Iris pigment epithelial cell (primary cell): ENCODE data around the gene LILRB4.
"Not testable (repeated sequence)": the region's sequence is repeated elsewhere in the genome, so short reads cannot be mapped to it uniquely, and the experiment has no call there.

ENCODE experiments used
- DNase-seq: peaks from one replicate; pipeline ENCODE4 v3.0.0-alpha.2; 2011; ENCODE audit warnings: low read depth

Gene LILRB4

DNA sequence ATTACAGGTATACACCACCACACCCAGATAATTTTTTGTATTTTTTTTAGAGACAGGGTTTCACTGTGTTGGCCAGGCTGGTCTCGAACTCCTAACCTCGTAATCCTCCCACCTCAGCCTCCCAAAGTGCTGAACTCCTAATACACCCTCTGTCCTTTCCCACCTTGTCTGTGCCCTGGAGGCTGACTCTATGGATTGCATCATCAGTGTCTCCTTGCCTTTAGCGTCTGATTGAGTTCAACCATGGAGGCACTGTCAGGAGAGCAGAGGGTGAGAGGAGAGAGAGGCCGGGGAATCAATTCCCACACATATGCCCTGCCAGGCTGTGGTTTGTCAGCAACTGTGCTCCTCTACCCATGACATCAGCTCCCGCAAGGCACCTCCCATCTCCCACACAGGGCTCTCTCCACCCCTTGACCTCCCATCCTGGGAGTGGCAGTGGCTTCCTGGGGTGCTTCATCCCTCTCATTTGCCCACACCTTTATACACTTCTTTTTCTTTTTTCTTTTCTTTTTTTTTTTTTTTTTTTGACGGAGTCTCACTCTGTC lies 12.6 kb upstream of the LILRB4 start:
- no peak for DNase-seq

DNA sequence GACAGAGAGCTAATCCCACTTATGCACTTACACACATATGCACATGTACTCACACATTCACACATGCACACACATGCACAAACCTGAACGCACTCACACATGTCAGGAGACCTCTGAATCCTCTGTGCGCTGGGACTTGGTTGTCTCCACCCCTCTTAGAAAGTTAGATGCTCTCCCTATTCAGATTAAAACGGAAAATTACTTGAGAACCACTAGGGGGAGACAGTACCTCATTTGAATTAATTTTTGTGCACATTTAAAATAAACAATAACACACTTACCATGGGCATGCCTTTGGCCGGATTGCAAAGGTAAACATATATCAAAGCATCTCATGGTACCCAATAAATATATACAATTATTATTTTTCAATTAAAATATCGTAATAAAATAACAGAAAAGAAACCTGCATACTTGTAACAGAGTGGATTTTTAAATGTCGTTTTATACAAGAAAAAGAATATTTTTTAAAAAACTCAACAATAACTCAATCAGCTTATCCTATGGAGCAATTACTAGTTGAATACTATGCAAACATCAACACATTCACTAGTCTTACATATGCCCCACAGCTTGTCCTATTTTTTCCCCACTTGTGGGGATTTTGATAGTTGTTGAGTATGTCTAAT lies 9.5 kb upstream of the LILRB4 start:
- DNase-seq, result peak; percentile 33

DNA sequence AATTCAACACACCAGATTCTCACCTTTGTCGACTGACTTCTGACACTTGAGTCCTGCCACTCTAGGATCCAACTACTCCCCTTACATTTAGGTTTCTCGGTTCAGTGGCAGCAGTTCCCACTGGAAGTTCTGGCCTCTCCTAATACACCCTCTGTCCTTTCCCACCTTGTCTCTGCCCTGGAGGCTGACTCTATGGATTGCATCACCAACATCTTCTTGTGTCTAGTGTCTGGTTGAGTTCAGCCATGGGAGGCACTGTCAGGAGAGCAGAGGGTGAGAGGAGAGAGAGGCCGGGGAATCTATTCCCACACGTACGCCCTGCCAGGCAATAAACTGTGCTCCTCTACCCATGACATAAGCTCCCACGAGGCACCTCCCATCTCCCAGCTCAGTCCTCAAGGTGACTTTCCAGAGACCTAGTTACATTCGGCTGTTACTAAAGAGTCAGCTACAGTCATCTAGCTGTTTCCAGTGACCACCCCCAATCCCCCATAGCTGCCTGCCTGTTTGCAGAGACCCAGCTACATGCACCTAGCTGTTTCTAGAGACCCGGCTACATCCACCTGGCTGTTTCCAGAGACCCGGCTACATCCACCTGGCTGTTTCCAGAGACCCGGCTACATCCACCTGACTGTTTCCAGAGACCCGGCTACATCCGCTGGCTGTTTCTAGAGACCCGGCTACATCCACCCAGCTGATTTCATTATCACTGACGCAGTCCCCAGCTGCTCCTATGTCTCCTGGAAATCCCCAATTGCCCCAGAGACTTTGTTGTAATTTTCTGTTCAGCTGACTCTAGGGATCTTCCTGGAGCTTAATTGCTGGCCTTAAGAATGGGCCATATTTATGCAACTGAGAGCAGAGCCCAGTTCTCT lies 8.1 kb upstream of the LILRB4 start:
- no peak for DNase-seq

GRCh38 chr19:54659300-54659699 lies 3.5 kb upstream of the LILRB4 start:
- no peak for DNase-seq

DNA sequence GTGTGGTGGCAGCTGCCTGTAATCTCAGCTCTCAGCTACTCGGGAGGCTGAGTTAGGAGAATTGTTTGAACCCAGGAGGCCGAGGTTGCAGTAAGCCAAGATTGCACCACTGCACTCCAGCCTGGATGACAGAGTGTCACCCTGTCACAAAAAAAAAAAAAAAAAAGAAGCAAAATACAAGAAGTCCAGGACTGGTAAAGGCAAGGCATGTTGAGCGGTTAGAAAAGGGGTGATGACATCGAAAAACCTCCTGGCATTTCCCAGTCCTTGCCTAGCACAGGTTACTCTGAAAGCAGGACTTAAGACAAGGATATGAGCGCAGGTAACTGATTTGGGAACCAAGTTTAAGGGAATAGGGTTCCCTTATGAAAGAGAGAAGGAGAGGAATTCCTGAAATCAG lies 2.5 kb upstream of the LILRB4 start:
- DNase-seq, result no peak

GRCh38 chr19:54660964-54661363 lies 1.8 kb upstream of the LILRB4 start:
- DNase-seq, result no peak

GRCh38 chr19:54661846-54662481 lies 821 bp upstream of the LILRB4 start:
- no peak for DNase-seq

DNA sequence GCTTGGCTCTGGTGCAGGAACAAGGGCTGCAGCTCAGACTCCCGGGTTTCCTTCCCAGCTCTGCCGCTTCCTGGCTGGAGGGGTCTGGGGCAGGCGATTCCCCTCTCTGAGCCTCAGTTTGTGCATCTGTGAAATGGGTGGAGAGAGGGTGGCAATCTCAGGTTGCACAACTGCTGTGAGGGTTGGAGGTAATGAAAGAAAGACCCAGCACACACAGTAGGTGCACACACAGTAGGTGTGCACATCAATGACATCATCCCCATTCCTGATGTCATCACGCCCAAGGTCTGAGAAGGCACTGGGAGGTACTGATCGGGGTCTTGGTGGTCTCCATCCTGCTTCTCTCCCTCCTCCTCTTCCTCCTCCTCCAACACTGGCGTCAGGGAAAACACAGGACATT lies 2.7 kb downstream of the LILRB4 start:
- no peak for DNase-seq

DNA sequence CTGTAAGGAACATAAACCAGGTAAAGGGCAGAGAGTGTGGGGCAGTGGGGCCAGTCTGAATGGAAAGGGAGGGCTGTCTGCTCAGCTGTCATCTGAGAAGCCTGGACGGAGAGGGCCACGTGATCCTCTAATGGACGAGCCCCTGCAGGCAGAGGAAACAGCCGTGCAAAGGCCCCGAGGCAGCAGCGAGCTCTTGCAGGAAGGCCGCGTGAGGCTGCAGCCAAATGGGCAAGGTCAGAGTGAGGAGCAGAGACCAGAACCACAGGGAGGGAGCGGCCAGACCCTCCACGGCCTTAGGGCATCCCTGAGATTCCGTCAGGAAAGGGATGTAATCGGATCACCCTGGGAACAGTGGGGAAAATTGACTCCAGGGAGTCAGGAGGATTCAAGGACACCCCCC lies 4.4 kb downstream of the LILRB4 start:
- DNase-seq, result no peak

- no peak for DNase-seq
Measured at GRCh38 chr19:54668353-54668752, 5.6 kb downstream of the LILRB4 start.

GRCh38 chr19:54670576-54671357 lies 8.0 kb downstream of the LILRB4 start:
- DNase-seq, result no peak

- DNase-seq, result no peak
Measured at GRCh38 chr19:54673222-54673621, 10.4 kb downstream of the LILRB4 start.

DNA sequence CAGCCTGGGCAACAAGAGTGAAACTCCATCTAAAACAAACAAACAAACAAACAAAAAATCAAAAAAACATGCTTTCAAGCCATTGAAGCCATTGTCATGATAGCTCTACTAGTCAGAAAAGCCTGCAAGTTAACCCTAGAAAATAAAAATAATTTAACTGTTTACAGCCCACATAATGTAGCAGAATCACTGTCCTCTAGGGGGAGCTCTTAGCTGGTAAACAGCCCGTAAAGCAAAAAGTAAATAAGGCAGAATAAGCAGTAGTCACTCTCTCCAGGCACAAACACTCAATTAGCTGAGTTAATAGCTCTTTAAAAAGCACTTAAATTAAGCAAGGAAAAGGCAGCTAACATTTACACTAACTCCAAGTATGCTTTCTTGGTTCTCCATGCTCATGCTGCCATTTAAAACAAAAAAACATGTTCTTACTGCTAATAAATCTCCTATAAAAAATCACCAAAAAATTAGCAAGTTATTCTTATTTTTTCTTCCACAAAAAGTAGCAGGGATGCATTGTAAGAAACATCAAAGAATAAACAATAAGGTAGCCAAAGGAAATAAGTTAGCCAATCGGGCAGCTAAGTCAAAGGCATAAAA lies 11.3 kb downstream of the LILRB4 start:
- peak; percentile 23 for DNase-seq

DNA sequence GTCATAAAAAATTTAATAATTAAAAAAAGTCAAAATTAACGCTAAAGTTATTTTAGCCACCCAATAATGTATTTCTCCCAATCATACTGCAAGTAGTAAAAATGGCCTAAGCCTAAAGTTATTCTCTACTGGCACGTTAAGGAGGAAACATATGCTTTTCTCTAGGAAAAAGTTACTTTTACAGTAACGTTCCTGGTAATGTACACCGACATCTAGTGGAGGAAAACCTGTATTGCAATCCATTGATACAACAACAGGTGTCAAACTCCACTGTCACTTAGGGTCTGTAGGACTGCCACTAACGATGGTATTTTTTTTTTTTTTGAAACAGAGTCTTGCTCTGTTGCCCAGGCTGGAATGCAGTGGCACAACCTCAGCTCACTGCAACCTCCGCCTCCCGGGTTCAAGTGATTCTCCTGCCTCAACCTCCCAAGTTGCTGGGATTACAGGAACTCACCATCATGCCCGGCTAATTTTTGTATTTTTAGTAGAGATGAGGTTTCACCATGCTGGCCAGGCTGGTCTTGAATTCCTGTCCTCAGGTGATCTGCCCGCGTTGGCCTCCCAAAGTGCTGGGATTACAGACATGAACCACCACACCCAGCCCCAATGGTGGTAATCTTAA lies 13.5 kb downstream of the LILRB4 start:
- DNase-seq, result peak; percentile 25

- DNase-seq, result no peak
Measured at GRCh38 chr19:54677217-54677616, 14.4 kb downstream of the LILRB4 start.

DNA sequence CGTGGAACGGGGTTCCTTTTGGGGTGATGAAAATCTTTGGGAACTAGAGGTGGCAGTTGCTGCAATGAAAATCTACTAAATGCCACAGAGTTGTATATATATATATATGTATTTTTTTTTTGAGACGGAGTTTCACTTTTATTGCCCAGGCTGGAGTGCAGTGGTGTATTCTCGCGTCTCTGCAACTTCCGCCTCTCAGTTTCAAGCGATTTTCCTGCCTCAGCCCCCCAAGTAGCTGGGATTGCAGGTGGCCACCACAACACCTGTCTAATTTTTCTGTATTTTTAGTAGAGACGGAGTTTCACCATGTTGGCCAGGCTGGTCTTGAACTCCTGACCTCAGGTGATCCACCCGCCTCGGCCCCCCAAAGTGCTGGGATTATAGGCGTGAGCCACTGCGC lies 18.8 kb downstream of the LILRB4 start:
- not testable (repeated sequence) for DNase-seq

GRCh38 chr19:54682306-54682856 lies 19.6 kb downstream of the LILRB4 start:
- no peak for DNase-seq

GRCh38 chr19:54684527-54684926 lies 21.7 kb downstream of the LILRB4 start:
- peak; percentile 33 for DNase-seq

GRCh38 chr19:54691582-54692297 lies 29.0 kb downstream of the LILRB4 start:
- DNase-seq, result no peak

GRCh38 chr19:54692298-54692615 lies 29.5 kb downstream of the LILRB4 start:
- DNase-seq, result no peak
